ENCODE results near the gene JADE1.

JADE1 gene

DNA sequence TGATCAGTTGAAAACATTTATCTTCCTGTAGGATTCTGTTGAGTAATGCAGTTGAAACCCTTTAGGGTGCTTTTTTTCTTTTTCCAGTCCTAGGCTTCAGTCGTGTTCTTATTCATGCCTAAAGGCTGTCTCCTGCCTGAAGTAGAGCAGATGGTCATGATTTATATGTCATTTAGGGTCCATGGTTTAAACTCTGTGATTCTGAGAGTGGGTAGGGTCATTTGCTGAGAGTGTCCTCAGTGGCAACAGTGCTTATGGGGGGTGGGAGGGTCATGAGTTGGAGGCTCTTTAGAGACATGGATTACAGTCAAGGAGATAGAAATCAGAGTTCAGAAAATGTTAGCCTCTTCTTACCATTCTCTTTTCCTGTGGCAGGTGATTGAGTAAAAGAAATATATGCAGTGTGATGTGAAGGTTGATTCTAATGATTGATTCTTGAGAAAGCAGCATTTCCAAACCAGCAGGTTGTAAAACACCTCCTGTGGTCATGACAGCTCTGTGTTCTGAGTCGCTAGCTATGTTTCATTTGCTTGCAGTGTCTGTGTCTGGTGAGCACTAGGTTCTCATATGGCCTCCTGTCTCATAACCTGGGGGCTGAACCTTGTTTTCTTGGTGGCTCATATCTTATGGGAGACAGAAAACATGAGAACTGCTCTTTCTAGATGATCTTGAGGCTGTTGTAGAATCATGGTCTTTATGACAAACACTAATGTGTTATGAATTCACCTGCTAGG lies 60.4 kb downstream of the JADE1 start:
- H3K27ac ChIP-seq (ENCODE audit: low read depth, low read length) = no peak overlapping the region
- no peaks in the 10 kb centered on the region for H3K27me3 ChIP-seq (ENCODE audit: control insufficient read depth, insufficient read depth, low read length)
- H3K9ac ChIP-seq (ENCODE audit: low read length) = no peak overlapping the region
- H3K4me1 ChIP-seq (ENCODE audit: control insufficient read depth, insufficient read depth, low read length) = no peaks in the 10 kb centered on the region
- no peak overlapping the region for H3K4me3 ChIP-seq (ENCODE audit: low read length)
- H3K36me3 ChIP-seq (ENCODE audit: control insufficient read depth, insufficient read depth, low read length) = peaks cover 6% of the 10 kb centered on the region

GRCh38 chr4:128871948-128872347 lies 62.4 kb downstream of the JADE1 start:
- Histone ChIP-seq H3K9ac (ENCODE audit: low read length) (no peak overlapping the region), H3K4me1 (ENCODE audit: control insufficient read depth, insufficient read depth, low read length) (no peaks in the 10 kb centered on the region), H3K4me3 (ENCODE audit: low read length) (no peak overlapping the region), H3K27me3 (ENCODE audit: control insufficient read depth, insufficient read depth, low read length) (no peaks in the 10 kb centered on the region), H3K27ac (ENCODE audit: low read depth, low read length) (no peak overlapping the region), H3K36me3 (ENCODE audit: control insufficient read depth, insufficient read depth, low read length) (peaks cover 6% of the 10 kb centered on the region)

GRCh38 chr4:128876200-128876599 lies 66.7 kb downstream of the JADE1 start:
- Histone ChIP-seq H3K4me3 (ENCODE audit: low read length) (no peak overlapping the region), H3K4me1 (ENCODE audit: control insufficient read depth, insufficient read depth, low read length) (no peaks in the 10 kb centered on the region), H3K27ac (ENCODE audit: low read depth, low read length) (no peak overlapping the region), H3K27me3 (ENCODE audit: control insufficient read depth, insufficient read depth, low read length) (no peaks in the 10 kb centered on the region), H3K36me3 (ENCODE audit: control insufficient read depth, insufficient read depth, low read length) (peaks cover 6% of the 10 kb centered on the region), H3K9ac (ENCODE audit: low read length) (no peak overlapping the region)

- H3K27me3 ChIP-seq (ENCODE audit: control insufficient read depth, insufficient read depth, low read length) = no peaks in the 10 kb centered on the region
- H3K4me3 ChIP-seq (ENCODE audit: low read length) = no peak overlapping the region
- no peaks in the 10 kb centered on the region for H3K4me1 ChIP-seq (ENCODE audit: control insufficient read depth, insufficient read depth, low read length)
- peaks cover under 1% of the 10 kb centered on the region for H3K36me3 ChIP-seq (ENCODE audit: control insufficient read depth, insufficient read depth, low read length)
- H3K9ac ChIP-seq (ENCODE audit: low read length) = no peak overlapping the region
- no peak overlapping the region for H3K27ac ChIP-seq (ENCODE audit: low read depth, low read length)
These were observed 68.4 kb downstream of the JADE1 start for GRCh38 chr4:128877934-128878333.

- Histone ChIP-seq H3K4me3 (ENCODE audit: low read length) (no peak overlapping the region), H3K9ac (ENCODE audit: low read length) (no peak overlapping the region), H3K27me3 (ENCODE audit: control insufficient read depth, insufficient read depth, low read length) (no peaks in the 10 kb centered on the region), H3K4me1 (ENCODE audit: control insufficient read depth, insufficient read depth, low read length) (no peaks in the 10 kb centered on the region), H3K36me3 (ENCODE audit: control insufficient read depth, insufficient read depth, low read length) (no peaks in the 10 kb centered on the region), H3K27ac (ENCODE audit: low read depth, low read length) (no peak overlapping the region)
These were observed 69.8 kb downstream of the JADE1 start for GRCh38 chr4:128879283-128879682.

DNA sequence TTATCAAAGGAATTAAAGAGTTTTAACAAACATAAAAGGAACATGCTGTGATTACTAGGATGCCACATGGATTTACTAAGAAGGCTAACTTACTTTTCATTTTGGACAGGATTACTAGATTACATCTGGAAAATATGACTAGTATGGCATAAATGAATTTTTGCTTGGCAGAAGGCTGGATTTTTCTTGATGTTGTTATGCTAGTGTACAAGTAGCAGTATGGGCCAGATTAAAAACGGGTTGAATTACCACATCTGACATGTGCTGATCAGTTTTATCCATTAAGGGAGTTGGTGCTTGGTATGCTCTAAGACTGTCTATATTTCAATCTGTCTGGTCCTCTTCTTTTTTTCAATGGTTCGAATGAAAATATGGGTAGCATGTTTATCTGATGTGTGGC lies 70.5 kb downstream of the JADE1 start:
- Histone ChIP-seq H3K36me3 (ENCODE audit: control insufficient read depth, insufficient read depth, low read length) (no peaks in the 10 kb centered on the region), H3K4me3 (ENCODE audit: low read length) (no peak overlapping the region), H3K4me1 (ENCODE audit: control insufficient read depth, insufficient read depth, low read length) (no peaks in the 10 kb centered on the region), H3K9ac (ENCODE audit: low read length) (no peak overlapping the region), H3K27ac (ENCODE audit: low read depth, low read length) (no peak overlapping the region), H3K27me3 (ENCODE audit: control insufficient read depth, insufficient read depth, low read length) (no peaks in the 10 kb centered on the region)

DNA sequence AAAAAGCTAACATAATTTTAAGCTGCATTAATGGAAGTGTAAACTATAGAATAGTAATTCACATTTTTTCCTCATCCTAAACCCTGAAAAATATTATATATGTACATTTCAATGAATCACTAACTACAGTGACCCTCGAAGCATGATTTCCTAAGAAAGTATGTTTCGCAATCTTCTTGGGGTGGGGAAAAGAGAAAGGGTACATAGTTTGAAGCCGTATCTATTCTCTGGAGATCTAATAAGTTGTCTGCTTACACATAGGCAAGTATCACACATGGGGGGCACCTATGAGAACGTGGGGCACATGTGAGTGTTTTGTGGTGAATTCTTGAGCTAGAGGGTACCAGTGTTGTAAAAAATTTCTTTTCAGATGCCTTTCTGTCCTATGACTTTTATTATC lies 71.2 kb downstream of the JADE1 start:
- Histone ChIP-seq H3K27me3 (ENCODE audit: control insufficient read depth, insufficient read depth, low read length) (no peaks in the 10 kb centered on the region), H3K4me3 (ENCODE audit: low read length) (no peak overlapping the region), H3K9ac (ENCODE audit: low read length) (no peak overlapping the region), H3K4me1 (ENCODE audit: control insufficient read depth, insufficient read depth, low read length) (no peaks in the 10 kb centered on the region), H3K36me3 (ENCODE audit: control insufficient read depth, insufficient read depth, low read length) (no peaks in the 10 kb centered on the region), H3K27ac (ENCODE audit: low read depth, low read length) (no peak overlapping the region)

DNA sequence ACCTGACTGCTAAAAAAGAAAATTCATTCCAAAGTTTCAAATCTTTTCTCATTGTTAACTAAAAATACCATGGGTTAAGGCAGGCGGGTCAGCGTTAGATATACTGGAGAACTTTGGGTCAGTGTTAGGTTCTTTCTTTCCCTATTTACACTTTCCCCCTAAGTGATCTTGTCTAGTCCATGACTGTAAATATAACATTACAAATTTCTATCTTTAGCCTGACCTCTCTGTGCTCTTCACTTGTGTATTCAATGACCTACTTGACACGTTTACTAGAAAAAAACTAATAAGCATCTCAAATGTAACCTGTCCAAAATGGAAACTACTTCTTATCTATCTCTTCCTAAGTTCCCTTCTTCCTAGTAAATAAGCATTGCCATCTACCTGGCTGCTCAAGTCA lies 95.3 kb downstream of the JADE1 start:
- no peak overlapping the region for H3K4me3 ChIP-seq (ENCODE audit: low read length)
- no peaks in the 10 kb centered on the region for H3K4me1 ChIP-seq (ENCODE audit: control insufficient read depth, insufficient read depth, low read length)
- no peaks in the 10 kb centered on the region for H3K36me3 ChIP-seq (ENCODE audit: control insufficient read depth, insufficient read depth, low read length)
- no peak overlapping the region for H3K27ac ChIP-seq (ENCODE audit: low read depth, low read length)
- no peaks in the 10 kb centered on the region for H3K27me3 ChIP-seq (ENCODE audit: control insufficient read depth, insufficient read depth, low read length)
- H3K9ac ChIP-seq (ENCODE audit: low read length) = no peak overlapping the region

DNA sequence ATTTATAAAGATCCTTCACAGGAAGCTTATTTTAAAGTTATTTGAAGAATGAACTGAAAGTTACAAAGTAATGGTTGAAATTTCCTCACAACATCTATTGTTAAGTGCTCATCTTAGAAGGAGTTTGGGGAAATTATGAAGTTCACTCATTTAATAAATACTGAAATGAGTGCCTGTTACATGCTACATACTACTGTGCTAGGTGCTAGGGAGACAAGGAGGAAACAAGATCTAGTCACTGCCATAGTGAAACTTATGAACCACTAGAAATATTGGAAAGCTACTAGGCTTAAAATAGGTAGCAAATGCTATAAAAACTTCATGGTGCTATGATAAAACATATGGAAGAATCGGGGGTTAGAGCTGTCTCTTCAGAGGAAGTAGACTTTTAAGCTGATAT lies 97.1 kb downstream of the JADE1 start:
- Histone ChIP-seq H3K4me3 (ENCODE audit: low read length) (no peak overlapping the region), H3K27me3 (ENCODE audit: control insufficient read depth, insufficient read depth, low read length) (no peaks in the 10 kb centered on the region), H3K9ac (ENCODE audit: low read length) (no peak overlapping the region), H3K27ac (ENCODE audit: low read depth, low read length) (no peak overlapping the region), H3K4me1 (ENCODE audit: control insufficient read depth, insufficient read depth, low read length) (no peaks in the 10 kb centered on the region), H3K36me3 (ENCODE audit: control insufficient read depth, insufficient read depth, low read length) (no peaks in the 10 kb centered on the region)

DNA sequence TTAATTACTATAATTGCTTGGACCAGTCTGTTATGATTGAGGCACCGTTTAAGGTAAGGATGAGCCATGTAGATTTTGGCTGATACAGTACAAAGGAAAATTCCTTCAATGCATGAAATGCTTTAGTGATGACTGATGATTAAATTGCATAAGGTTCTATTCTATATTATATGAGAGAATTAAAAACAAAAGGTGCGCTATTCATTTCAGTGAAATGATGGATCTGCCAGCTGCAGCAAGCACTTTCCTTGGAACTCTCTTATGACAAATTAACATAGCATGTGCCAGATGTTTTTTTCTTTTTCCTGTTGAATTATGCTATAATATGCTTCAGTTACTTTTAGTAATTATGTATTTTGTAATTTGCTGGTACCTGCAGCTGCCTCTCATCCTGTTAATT lies 98.5 kb downstream of the JADE1 start:
- no peaks in the 10 kb centered on the region for H3K36me3 ChIP-seq (ENCODE audit: control insufficient read depth, insufficient read depth, low read length)
- no peak overlapping the region for H3K4me3 ChIP-seq (ENCODE audit: low read length)
- H3K4me1 ChIP-seq (ENCODE audit: control insufficient read depth, insufficient read depth, low read length) = no peaks in the 10 kb centered on the region

GRCh38 chr4:128908735-128909134 lies 99.2 kb downstream of the JADE1 start:
- no peak overlapping the region for H3K4me3 ChIP-seq (ENCODE audit: low read length)
- no peaks in the 10 kb centered on the region for H3K36me3 ChIP-seq (ENCODE audit: control insufficient read depth, insufficient read depth, low read length)
- H3K4me1 ChIP-seq (ENCODE audit: control insufficient read depth, insufficient read depth, low read length) = no peaks in the 10 kb centered on the region
- no peak overlapping the region for H3K27ac ChIP-seq (ENCODE audit: low read depth, low read length)
- H3K9ac ChIP-seq (ENCODE audit: low read length) = no peak overlapping the region
- no peaks in the 10 kb centered on the region for H3K27me3 ChIP-seq (ENCODE audit: control insufficient read depth, insufficient read depth, low read length)

More for the DNA sequence above, 98.5 kb downstream of the JADE1 start:
- Histone ChIP-seq H3K27me3 (ENCODE audit: control insufficient read depth, insufficient read depth, low read length) (no peaks in the 10 kb centered on the region), H3K27ac (ENCODE audit: low read depth, low read length) (no peak overlapping the region), H3K9ac (ENCODE audit: low read length) (no peak overlapping the region)

DNA sequence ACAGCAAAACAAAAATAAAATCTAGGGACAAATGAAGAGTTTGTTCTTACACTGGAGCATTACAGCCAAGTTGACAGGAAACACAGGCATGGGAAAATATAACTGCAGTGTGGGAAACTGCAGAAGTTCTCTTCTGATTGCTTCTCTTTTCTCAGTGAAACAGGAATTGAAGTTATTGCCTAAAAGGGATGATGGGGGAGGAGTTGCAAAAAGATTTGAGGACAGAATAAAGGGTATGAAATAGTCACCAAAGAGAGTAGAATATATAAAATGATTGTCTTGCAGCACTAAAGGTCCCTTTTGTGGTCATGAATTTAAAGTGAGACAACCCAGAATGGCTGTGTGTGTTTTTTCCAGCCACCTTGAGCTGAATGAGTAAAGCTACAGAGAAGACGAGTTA lies 103.7 kb downstream of the JADE1 start:
- H3K36me3 ChIP-seq (ENCODE audit: control insufficient read depth, insufficient read depth, low read length) = no peaks in the 10 kb centered on the region
- H3K4me1 ChIP-seq (ENCODE audit: control insufficient read depth, insufficient read depth, low read length) = no peaks in the 10 kb centered on the region
- no peak overlapping the region for H3K27ac ChIP-seq (ENCODE audit: low read depth, low read length)
- H3K9ac ChIP-seq (ENCODE audit: low read length) = no peak overlapping the region
- H3K4me3 ChIP-seq (ENCODE audit: low read length) = no peak overlapping the region
- H3K27me3 ChIP-seq (ENCODE audit: control insufficient read depth, insufficient read depth, low read length) = no peaks in the 10 kb centered on the region

GRCh38 chr4:128915544-128915943 lies 106.0 kb downstream of the JADE1 start:
- no peak overlapping the region for H3K4me3 ChIP-seq (ENCODE audit: low read length)
- H3K27me3 ChIP-seq (ENCODE audit: control insufficient read depth, insufficient read depth, low read length) = no peaks in the 10 kb centered on the region
- no peaks in the 10 kb centered on the region for H3K36me3 ChIP-seq (ENCODE audit: control insufficient read depth, insufficient read depth, low read length)
- no peak overlapping the region for H3K27ac ChIP-seq (ENCODE audit: low read depth, low read length)
- no peak overlapping the region for H3K9ac ChIP-seq (ENCODE audit: low read length)
- no peaks in the 10 kb centered on the region for H3K4me1 ChIP-seq (ENCODE audit: control insufficient read depth, insufficient read depth, low read length)

Measured in rectal smooth muscle tissue (tissue), 1 donor.